GM12891 (cell line): Measurements from ENCODE around the gene S100A7.
"Not testable (repeated sequence)": the region's sequence is repeated elsewhere in the genome, so short reads cannot be mapped to it uniquely, and the experiment has no call there.

Experiments used
- DNase-seq: peaks from one replicate; pipeline ENCODE4 v3.0.0; 2011; ENCODE audit warnings: low spot score; ENCODE audit not compliant: insufficient read length
- FAIRE-seq: peaks from 2 replicates; lab custom pipeline; 2011; peaks lifted over from hg19 to GRCh38; lab: Jason Lieb, UNC
- PAX5 ChIP-seq: IDR thresholded peaks from 2 replicates; pipeline ENCODE4 v1.6.1; 2011; ENCODE audit warnings: low read length, moderate library complexity, mild to moderate bottlenecking; ENCODE audit not compliant: insufficient read depth, severe bottlenecking
- POLR2A ChIP-seq: IDR thresholded peaks from 2 replicates; pipeline ENCODE4 v1.6.1; 2011; ENCODE audit warnings: low read depth, low read length, control low read depth
- POLR2AphosphoS5 ChIP-seq: IDR thresholded peaks from 2 replicates; pipeline ENCODE4 v1.6.1; 2011; ENCODE audit warnings: low read depth, low read length, control low read depth
- POU2F2 ChIP-seq: IDR thresholded peaks from 2 replicates; pipeline ENCODE4 v1.6.1; 2011; ENCODE audit warnings: low read depth, mild to moderate bottlenecking, control low read depth, low read length, moderate library complexity
- SPI1 ChIP-seq: IDR thresholded peaks from 2 replicates; pipeline ENCODE4 v1.6.1; 2011; ENCODE audit warnings: low read depth, low read length, control low read depth
- TAF1 ChIP-seq: IDR thresholded peaks from 2 replicates; pipeline ENCODE4 v1.6.1; 2011; ENCODE audit warnings: low read depth, low read length, control low read depth

The S100A7 gene

GRCh38 chr1:153426809-153427208, 33.6 kb downstream of the S100A7 start:
- no peak for DNase-seq
- no peak for FAIRE-seq
- TF ChIP-seq PAX5 (no peak), SPI1 (no peak), TAF1 (no peak), POLR2AphosphoS5 (no peak), POU2F2 (no peak)

GRCh38 chr1:153422450-153423068, 37.9 kb downstream of the S100A7 start:
- peak; percentile 27 for DNase-seq

GRCh38 chr1:153420306-153420705, 40.1 kb downstream of the S100A7 start:
- TF ChIP-seq POLR2A: no peak
- DNase-seq (no peak), FAIRE-seq (no peak)

More at GRCh38 chr1:153422450-153423068, 37.9 kb downstream of the S100A7 start:
- peak; percentile 75 for FAIRE-seq
- no peak for TF ChIP-seq POLR2AphosphoS5
- no peak for TF ChIP-seq SPI1
- TF ChIP-seq PAX5: no peak
- TF ChIP-seq POU2F2: no peak
- no peak for TF ChIP-seq TAF1
- TF ChIP-seq POLR2A: no peak

- not testable (repeated sequence) for DNase-seq, FAIRE-seq
These were observed 41.0 kb downstream of the S100A7 start for GRCh38 chr1:153419436-153419793.

- FAIRE-seq: not testable (repeated sequence)
These were observed 41.6 kb downstream of the S100A7 start for GRCh38 chr1:153418758-153419435.

GRCh38 chr1:153417136-153417888, 43.1 kb downstream of the S100A7 start:
- TF ChIP-seq TAF1 (no peak), POU2F2 (no peak), POLR2AphosphoS5 (no peak), SPI1 (no peak), POLR2A (no peak), PAX5 (no peak)
- DNase-seq (no peak), FAIRE-seq (no peak)

More at GRCh38 chr1:153418758-153419435, 41.6 kb downstream of the S100A7 start:
- not testable (repeated sequence) for DNase-seq

GRCh38 chr1:153415850-153416570, 44.4 kb downstream of the S100A7 start, which contains the start of gene S100A7A:
S100A7A (plus strand) TSS chr1:153416520; CDS start chr1:153418083, 1,563 bp downstream.
- no peak for TF ChIP-seq SPI1
- TF ChIP-seq POU2F2: no peak
- no peak for TF ChIP-seq POLR2AphosphoS5
- TF ChIP-seq TAF1: no peak
- TF ChIP-seq PAX5: no peak
- TF ChIP-seq POLR2A: no peak
- FAIRE-seq (no peak), DNase-seq (no peak)

- DNase-seq, FAIRE-seq: not testable (repeated sequence)
These were observed 46.5 kb downstream of the S100A7 start for GRCh38 chr1:153413961-153414360.
